Left renal cortex interstitium (tissue), 4 donors: ENCODE data around the gene PLXNB2. TPM values are rescaled to one million over a fixed set of nuclear protein-coding genes. Genes with fewer than 3 reads are reported as not detected.

Experiments used
- DNase-seq, 4 donors: peaks; one replicate each; pipeline ENCODE4 v3.0.0-alpha.2; 2013; ENCODE audit warnings: low read depth in 4 of 4, low spot score in 2 of 4, missing footprints in 1 of 4
- polyA plus RNA-seq, 4 donors: library from polyadenylated mRNA; unstranded; fragments of 120-200 nt; gene quantifications; one replicate each; pipeline ENCODE4 v1.2.1, GENCODE V29; 2013; ENCODE audit not compliant: insufficient read length in 4 of 4

Gene PLXNB2
- polyA plus RNA-seq, 4 donors = 206 to 275 (median 234) TPM

- DNase-seq = no peak
Observed at GRCh38 chr22:50243685-50244419, 63.6 kb downstream of the PLXNB2 start.

GRCh38 chr22:50242406-50242949 is 65.0 kb downstream of the PLXNB2 start:
- DNase-seq = no peak

GRCh38 chr22:50238755-50239154 is 68.7 kb downstream of the PLXNB2 start:
- DNase-seq = no peak

- DNase-seq = no peak
Observed at GRCh38 chr22:50236731-50237409, 70.6 kb downstream of the PLXNB2 start.

- no peak for DNase-seq
Observed at GRCh38 chr22:50233223-50233622, 74.2 kb downstream of the PLXNB2 start.

GRCh38 chr22:50232481-50233151 is 74.8 kb downstream of the PLXNB2 start:
- no peak for DNase-seq

GRCh38 chr22:50229370-50229769 is 78.1 kb downstream of the PLXNB2 start:
- DNase-seq = no peak

- no peak for DNase-seq
Observed at GRCh38 chr22:50228366-50228765, 79.1 kb downstream of the PLXNB2 start.

- DNase-seq = no peak
Observed at GRCh38 chr22:50227579-50228215, 79.7 kb downstream of the PLXNB2 start.

GRCh38 chr22:50226875-50227165 is 80.6 kb downstream of the PLXNB2 start:
- no peak for DNase-seq

- no peak for DNase-seq
Observed at GRCh38 chr22:50226063-50226874, 81.2 kb downstream of the PLXNB2 start.

GRCh38 chr22:50225200-50225969 is 82.1 kb downstream of the PLXNB2 start:
- no peak for DNase-seq

Other genes with a start within 250 kb of the PLXNB2 start
- not detected for gene TTLL8, start 249.3 kb downstream of the PLXNB2 start, polyA plus RNA-seq
- gene MLC1, start 222.2 kb downstream of the PLXNB2 start, polyA plus RNA-seq = 1 to 10 TPM in 3 of 4 donors, under 1 TPM in 1; 0.78 to 1.6 (median 1.2) TPM
- 1 to 10 TPM in 2 of 4 donors, under 1 TPM in 2; 0.37 to 1.2 (median 0.86) TPM for gene MOV10L1, start 217.6 kb downstream of the PLXNB2 start, polyA plus RNA-seq
- 1 to 10 TPM in 3 of 4 donors, under 1 TPM in 1; 0.99 to 2.4 (median 1.6) TPM for gene PANX2, start 136.9 kb downstream of the PLXNB2 start, polyA plus RNA-seq
- 10 to 100 TPM; 16.8 to 34.6 (median 28.6) TPM for gene TRABD, start 121.7 kb downstream of the PLXNB2 start, polyA plus RNA-seq
- gene SELENOO, start 106.6 kb downstream of the PLXNB2 start, polyA plus RNA-seq = 10 to 100 TPM; 16.3 to 33.8 (median 26.2) TPM
- 10 to 100 TPM; 25.1 to 54.9 (median 40.5) TPM for gene TUBGCP6, start 62.6 kb downstream of the PLXNB2 start, polyA plus RNA-seq
- 10 to 100 TPM; 15.2 to 35.6 (median 24.8) TPM for gene HDAC10, start 56.4 kb downstream of the PLXNB2 start, polyA plus RNA-seq
- 10 to 100 TPM; 10.8 to 23.0 (median 15.1) TPM for gene MAPK12, start 46.0 kb downstream of the PLXNB2 start, polyA plus RNA-seq
- gene MAPK11, start 37.3 kb downstream of the PLXNB2 start, polyA plus RNA-seq = 1 to 10 TPM; 6.8 to 9.4 (median 8.8) TPM
- gene DENND6B, start 19.4 kb upstream of the PLXNB2 start, polyA plus RNA-seq = 10 to 100 TPM; 10.1 to 19.9 (median 16.0) TPM
- gene PPP6R2, start 35.7 kb upstream of the PLXNB2 start, polyA plus RNA-seq = 10 to 100 TPM; 33.0 to 61.1 (median 46.3) TPM
- gene SBF1, start 167.4 kb upstream of the PLXNB2 start, polyA plus RNA-seq = 10 to 100 TPM; 25.4 to 55.3 (median 43.4) TPM
- 1 to 10 TPM; 3.8 to 8.6 (median 5.5) TPM for gene ADM2, start 173.9 kb upstream of the PLXNB2 start, polyA plus RNA-seq
- 10 to 100 TPM in 3 of 4 donors, 1 to 10 TPM in 1; 3.6 to 18.2 (median 13.4) TPM for gene MIOX, start 179.2 kb upstream of the PLXNB2 start, polyA plus RNA-seq
- 10 to 100 TPM; 30.3 to 73.2 (median 55.4) TPM for gene LMF2, start 200.1 kb upstream of the PLXNB2 start, polyA plus RNA-seq
- 10 to 100 TPM; 35.8 to 57.9 (median 53.3) TPM for gene NCAPH2, start 200.6 kb upstream of the PLXNB2 start, polyA plus RNA-seq
- 1 to 10 TPM in 2 of 4 donors, under 1 TPM in 1, not detected in 1; 0.57 to 5.1 (median 2.4) TPM for gene SCO2, start 218.0 kb upstream of the PLXNB2 start, polyA plus RNA-seq
- gene TYMP, start 222.4 kb upstream of the PLXNB2 start, polyA plus RNA-seq = 1 to 10 TPM; 1.1 to 3.0 (median 2.4) TPM
- gene KLHDC7B, start 238.3 kb upstream of the PLXNB2 start, polyA plus RNA-seq = under 1 TPM; 0.07 to 0.39 (median 0.15) TPM